ENCODE measurements around the gene MAPK8.

DNA sequence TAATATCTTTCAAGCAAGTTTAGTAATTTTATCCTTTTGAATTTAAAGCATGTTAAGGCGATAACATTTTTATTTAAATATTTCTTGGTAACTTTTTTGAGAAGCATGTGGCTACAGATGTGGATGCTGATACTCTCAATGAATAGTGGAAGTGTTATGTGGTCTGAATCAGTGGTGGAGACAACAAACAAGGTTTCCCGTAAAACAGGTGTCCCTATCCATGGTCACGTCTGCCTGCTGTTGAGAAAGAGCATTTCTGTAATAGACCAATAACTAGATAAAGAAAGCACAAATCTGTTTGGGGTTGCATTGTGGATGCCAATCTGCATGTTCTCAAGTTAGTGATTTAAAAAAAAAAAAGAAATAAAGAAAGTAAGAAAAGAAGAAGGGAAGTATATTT is 13.9 kb upstream of the MAPK8 start:
- TF ChIP-seq POLR2A (IDR thresholded peaks at IDR 0.05; ENCODE audit: low read depth, low read length): no peak
- TF ChIP-seq POLR2AphosphoS5 (IDR thresholded peaks at IDR 0.05; ENCODE audit: low read depth, low read length): no peak
- no peak for TF ChIP-seq TAF1 (IDR thresholded peaks at IDR 0.05; ENCODE audit: borderline replicate concordance, low read depth, low read length)
